Loucy (cell line): Measurements from ENCODE around the gene FMN2.

Experiments used
- CTCF ChIP-seq: fragments of 200-600 bp; sonication (generic); conservative IDR thresholded peaks from 2 replicates; pipeline ENCODE4 v1.5.1; 2014; ENCODE audit warnings: mild to moderate bottlenecking, antibody characterized with exemption, low read length
- EZH2phosphoT487 ChIP-seq: fragments of 200-600 bp; IDR thresholded peaks from 2 replicates; pipeline ENCODE4 v1.6.1; 2018; ENCODE audit warnings: antibody characterized with exemption, mild to moderate bottlenecking, moderate library complexity, borderline replicate concordance

GRCh38 chr1:240308096-240308495, 216.4 kb downstream of the FMN2 start:
- TF ChIP-seq CTCF: no peak
- TF ChIP-seq EZH2phosphoT487: no peak
